GM12872 (cell line): Measurements from ENCODE around the gene XRCC4.

Experiments used
- CTCF ChIP-seq: IDR thresholded peaks from 3 replicates; pipeline ENCODE4 v1.5.1; 2011; ENCODE audit warnings: low read depth, mild to moderate bottlenecking, low read length, moderate library complexity; ENCODE audit not compliant: insufficient read depth

Gene XRCC4

GRCh38 chr5:83184534-83184933 is 107.2 kb downstream of the XRCC4 start:
- TF ChIP-seq CTCF, result no peak

GRCh38 chr5:83192947-83193346 is 115.6 kb downstream of the XRCC4 start:
- TF ChIP-seq CTCF, result no peak

GRCh38 chr5:83197326-83197967 is 120.1 kb downstream of the XRCC4 start:
- TF ChIP-seq CTCF, result no peak

- no peak for TF ChIP-seq CTCF
Measured at GRCh38 chr5:83199126-83199525, 121.8 kb downstream of the XRCC4 start.

- no peak for TF ChIP-seq CTCF
Measured at GRCh38 chr5:83204651-83205050, 127.3 kb downstream of the XRCC4 start.

- TF ChIP-seq CTCF, result no peak
Measured at GRCh38 chr5:83209963-83210362, 132.6 kb downstream of the XRCC4 start.

GRCh38 chr5:83219077-83219476 is 141.7 kb downstream of the XRCC4 start:
- no peak for TF ChIP-seq CTCF
